GM21529 (cell line): ENCODE data around the gene ZNF428.
A peak's percentile ranks its signal among the peaks of the same experiment; 100 is the strongest.

Experiments used
- ATAC-seq: cut with Tn5 transposase; IDR thresholded peaks from one replicate; pipeline ENCODE4 v1.9.1; 2021; ENCODE audit not compliant: unreplicated experiment

The ZNF428 gene

DNA sequence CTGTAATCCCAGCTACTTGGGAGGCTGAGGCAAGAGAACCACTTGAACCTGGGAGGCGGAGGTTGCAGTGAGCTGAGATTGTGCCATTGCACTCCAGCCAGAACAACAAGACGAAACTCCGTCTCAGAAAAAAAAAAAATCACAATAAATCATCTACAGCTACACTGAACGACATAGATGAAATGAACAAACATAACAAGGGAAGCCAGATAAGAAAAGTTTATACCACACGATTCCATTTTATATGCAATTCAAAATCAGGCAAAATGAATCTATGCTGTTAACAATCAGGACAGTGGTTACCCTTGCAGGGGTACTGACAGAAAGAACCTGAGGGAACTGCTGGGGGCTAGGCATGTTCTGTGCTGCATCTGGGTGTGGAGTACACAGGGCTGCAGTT lies 49.8 kb downstream of the ZNF428 start:
- no peak for ATAC-seq

DNA sequence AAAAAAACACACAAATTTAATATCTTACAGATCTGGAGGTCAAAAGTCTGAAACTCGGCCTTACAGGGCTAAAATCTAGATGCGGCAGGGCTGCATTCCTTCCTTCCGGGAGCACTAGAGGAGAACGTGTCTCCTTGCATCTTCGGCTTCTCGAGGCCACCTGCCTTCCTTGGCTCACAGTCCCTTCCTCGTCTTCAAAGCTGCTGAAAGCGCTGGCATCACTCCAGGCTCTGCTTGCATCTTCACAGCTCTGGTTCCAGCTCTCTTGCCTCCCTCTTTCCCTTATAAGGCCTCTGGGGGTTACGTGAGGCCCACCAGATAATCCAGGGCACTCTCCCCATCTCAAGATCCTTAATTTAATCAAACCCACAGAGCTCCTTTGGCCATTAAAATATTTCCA lies 54.6 kb downstream of the ZNF428 start:
- no peak for ATAC-seq

DNA sequence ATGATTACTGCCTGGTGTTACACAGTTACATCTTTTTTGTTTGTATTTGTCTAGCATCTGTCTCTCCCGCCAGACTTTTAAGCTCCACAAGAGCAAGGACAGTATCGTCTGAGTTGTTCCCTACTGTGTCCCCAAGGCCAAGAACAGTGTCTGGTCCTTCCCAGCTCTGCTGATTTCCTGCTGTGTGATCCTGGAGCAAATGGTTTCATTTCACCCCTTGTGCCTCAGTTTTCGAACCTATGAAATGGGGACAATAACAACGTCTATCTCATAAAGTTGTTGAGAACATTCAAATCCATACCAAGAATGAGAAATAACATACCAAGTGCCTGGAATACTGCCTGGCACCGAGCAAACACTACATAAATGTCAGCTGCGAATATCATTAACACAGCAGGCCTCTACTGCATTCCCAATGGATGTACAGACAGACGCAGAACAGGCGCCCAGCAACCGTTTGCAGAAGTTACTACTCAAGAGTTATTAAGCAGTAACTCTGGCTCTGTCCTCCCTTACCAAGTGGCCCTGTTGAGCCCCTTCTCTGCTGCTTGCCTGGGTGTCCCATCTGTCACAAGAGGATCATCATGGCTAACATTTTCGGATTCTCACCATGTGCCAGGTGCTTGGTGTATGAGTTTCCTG lies 55.5 kb downstream of the ZNF428 start:
- no peak for ATAC-seq

DNA sequence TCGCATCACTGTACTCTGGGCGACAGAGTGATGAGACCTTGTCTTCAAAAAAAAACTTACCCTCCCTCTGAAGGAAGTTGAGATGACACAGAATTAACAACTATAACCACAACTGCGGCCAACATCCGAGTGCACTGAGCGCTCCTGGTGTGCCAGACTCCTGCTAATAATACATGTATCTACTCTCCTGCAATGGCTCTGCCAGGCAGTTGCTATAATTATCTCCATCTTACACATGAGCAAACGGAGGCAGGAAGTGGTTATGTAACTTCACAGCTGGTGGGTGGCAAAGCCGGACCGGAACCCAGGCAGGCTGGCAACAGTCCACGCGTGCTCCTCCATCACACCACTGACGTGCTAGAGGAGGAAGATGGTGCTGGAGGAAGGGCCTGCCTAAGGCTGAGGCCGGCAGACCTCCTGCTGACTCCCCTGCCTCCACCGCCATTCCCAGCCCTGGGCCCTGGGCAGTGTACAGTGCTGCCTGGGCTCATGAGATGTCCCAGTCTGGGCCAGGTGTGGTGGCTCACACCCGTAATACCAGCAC lies 56.7 kb downstream of the ZNF428 start:
- peak; percentile 58 for ATAC-seq

DNA sequence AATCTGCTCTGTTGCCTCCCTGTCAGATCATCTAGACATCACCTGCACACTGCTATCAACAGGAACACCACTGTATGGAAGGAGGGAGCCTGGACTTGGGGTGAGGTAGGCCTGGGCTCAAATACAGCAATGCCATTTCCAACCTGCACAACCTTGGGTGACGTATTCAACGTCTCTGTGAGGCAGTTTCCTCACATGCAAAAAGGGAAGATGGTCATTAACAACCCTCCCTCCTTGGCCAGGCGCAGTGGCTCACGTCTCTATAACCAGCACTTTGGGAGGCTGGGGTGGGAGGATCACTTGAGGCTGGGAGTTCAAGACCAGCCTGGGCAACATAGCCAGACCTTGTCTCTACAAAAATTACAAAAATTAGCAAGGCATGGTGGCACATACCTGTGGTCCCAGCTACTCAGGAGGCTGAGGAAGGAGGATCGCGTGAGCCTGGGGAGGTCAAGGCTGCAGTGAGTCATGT lies 57.2 kb downstream of the ZNF428 start:
- ATAC-seq = no peak

DNA sequence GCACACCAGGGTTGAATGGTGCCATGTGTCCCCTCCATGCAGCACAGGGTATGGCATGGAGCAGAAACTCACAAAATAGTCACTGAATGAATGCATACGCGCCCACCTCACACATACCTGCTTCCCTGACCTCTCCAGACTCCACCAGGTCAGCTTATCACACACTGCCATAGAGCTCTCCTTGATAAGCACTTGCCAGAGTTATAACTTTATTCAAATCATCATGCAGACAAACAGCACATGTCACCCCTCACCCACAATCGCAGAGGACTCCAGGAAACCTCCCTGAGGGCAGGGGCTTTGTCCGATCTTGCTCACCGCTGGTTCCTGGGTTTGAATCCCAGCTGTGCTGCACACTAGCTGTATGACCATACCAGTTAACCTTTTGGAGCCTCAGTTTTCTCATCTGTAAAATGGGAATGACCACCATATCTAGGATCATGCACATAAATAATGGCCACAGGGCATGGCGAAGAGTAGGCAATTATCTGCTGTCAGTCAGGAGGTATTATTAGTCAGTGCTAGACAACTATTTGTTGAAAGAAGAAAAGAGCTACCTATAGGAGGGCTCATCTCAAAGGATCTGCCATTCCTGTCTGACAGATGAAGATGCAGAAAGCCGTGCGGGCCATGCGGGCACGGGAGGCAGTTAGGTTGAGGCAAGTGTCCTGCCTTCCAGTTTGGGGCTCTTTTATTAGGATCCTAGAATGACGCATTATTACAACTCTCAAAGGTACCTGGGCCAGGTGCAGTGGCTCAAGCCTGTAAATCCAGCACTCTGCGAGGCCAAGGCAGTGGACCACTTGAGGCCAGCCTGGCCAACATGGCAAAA lies 58.1 kb downstream of the ZNF428 start:
- no peak for ATAC-seq

DNA sequence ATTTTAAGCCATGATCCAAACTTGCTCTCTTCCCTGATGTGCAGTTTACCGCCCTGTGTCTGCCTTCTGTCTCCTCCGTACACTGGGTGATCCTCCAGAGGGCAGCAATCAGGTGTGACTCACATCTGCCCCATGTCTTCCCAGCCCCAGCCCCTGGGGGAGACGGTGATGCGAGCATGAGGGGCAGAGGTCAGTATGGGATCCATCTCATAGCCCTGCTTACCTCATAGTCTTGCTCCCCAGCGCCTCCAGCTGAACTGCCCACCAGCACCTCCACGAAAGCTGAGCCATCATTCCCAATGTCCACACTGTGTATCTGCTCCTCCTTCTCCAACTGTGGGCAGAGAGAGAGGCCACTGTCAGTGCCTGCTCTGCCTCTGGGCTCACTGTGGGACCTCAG lies 58.7 kb downstream of the ZNF428 start:
- no peak for ATAC-seq
